Loucy (cell line): ENCODE measurements around the gene CSTPP1.
A peak's percentile ranks its signal among the peaks of the same experiment; 100 is the strongest.

Experiments
- H2AFZ ChIP-seq: fragments of 200-600 bp; sonication (generic); 2 replicates; pipeline ENCODE4 v1.6.0; 2016; ENCODE audit warnings: antibody characterized with exemption, mild to moderate bottlenecking, low read length, moderate library complexity
- H3F3A ChIP-seq: fragments of 200-600 bp; 2 replicates; pipeline ENCODE4 v1.6.0; 2016; ENCODE audit warnings: antibody characterized with exemption, low read depth, mild to moderate bottlenecking
- H3K27me3 ChIP-seq: fragments of 200-600 bp; sonication (generic); 2 replicates; pipeline ENCODE4 v1.6.1; 2014; ENCODE audit warnings: low read length, mild to moderate bottlenecking; ENCODE audit not compliant: insufficient read depth, poor library complexity, severe bottlenecking
- H3K36me3 ChIP-seq: fragments of 200-600 bp; sonication (generic); 2 replicates; pipeline ENCODE4 v1.6.1; 2016; ENCODE audit warnings: low read length; ENCODE audit not compliant: insufficient read depth
- H3K4me1 ChIP-seq: fragments of 200-600 bp; sonication (generic); 2 replicates; pipeline ENCODE4 v1.5.1; 2014; ENCODE audit warnings: low read length, mild to moderate bottlenecking; ENCODE audit not compliant: insufficient read depth, poor library complexity, severe bottlenecking
- H3K4me2 ChIP-seq: fragments of 200-600 bp; sonication (generic); 2 replicates; pipeline ENCODE4 v1.6.0; 2014; ENCODE audit warnings: antibody characterized with exemption, low read length, low read depth, mild to moderate bottlenecking; ENCODE audit not compliant: poor library complexity, severe bottlenecking
- H3K4me3 ChIP-seq: fragments of 200-600 bp; sonication (generic); 2 replicates; pipeline ENCODE4 v1.5.1; 2014; ENCODE audit warnings: low read length, mild to moderate bottlenecking, mixed read lengths; ENCODE audit not compliant: poor library complexity, severe bottlenecking
- H3K79me2 ChIP-seq: fragments of 200-600 bp; sonication (generic); 2 replicates; pipeline ENCODE4 v1.6.1; 2014; ENCODE audit warnings: low read length; ENCODE audit not compliant: insufficient read depth
- H3K9ac ChIP-seq: fragments of 200-600 bp; sonication (generic); 2 replicates; pipeline ENCODE4 v1.6.0; 2014; ENCODE audit warnings: mild to moderate bottlenecking, low read depth, low read length, moderate library complexity; ENCODE audit not compliant: poor library complexity, severe bottlenecking
- H3K9me2 ChIP-seq: fragments of 200-600 bp; sonication (generic); replicated peaks from 2 replicates; pipeline ENCODE4 v1.6.1; 2016; ENCODE audit warnings: low read depth, low read length, mixed read lengths
- H3K9me3 ChIP-seq: fragments of 200-600 bp; sonication (generic); 2 replicates; pipeline ENCODE4 v1.6.1; 2014; ENCODE audit warnings: mild to moderate bottlenecking, antibody characterized with exemption, low read length, low read depth; ENCODE audit not compliant: insufficient read depth
- H4K20me1 ChIP-seq: fragments of 200-600 bp; sonication (generic); 2 replicates; pipeline ENCODE4 v1.6.0; 2014; ENCODE audit warnings: antibody characterized with exemption, low read length, mild to moderate bottlenecking; ENCODE audit not compliant: insufficient read depth, poor library complexity, severe bottlenecking
- CTCF ChIP-seq: fragments of 200-600 bp; sonication (generic); conservative IDR thresholded peaks from 2 replicates; pipeline ENCODE4 v1.5.1; 2014; ENCODE audit warnings: mild to moderate bottlenecking, antibody characterized with exemption, low read length
- EZH2phosphoT487 ChIP-seq: fragments of 200-600 bp; IDR thresholded peaks from 2 replicates; pipeline ENCODE4 v1.6.1; 2018; ENCODE audit warnings: antibody characterized with exemption, mild to moderate bottlenecking, moderate library complexity, borderline replicate concordance

The CSTPP1 gene

GRCh38 chr11:46999217-46999616, 62.7 kb downstream of the CSTPP1 start:
- Histone ChIP-seq H3K79me2 (no peaks in the 10 kb centered on the region), H3K9ac (peak overlapping the region; percentile 67), H3K36me3 (no peaks in the 10 kb centered on the region), H3K4me1 (peaks cover 63% of the 10 kb centered on the region), H4K20me1 (no peaks in the 10 kb centered on the region), H3K9me2 (no peaks in the 10 kb centered on the region), H3F3A (peaks cover 6% of the 10 kb centered on the region), H3K9me3 (no peaks in the 10 kb centered on the region), H3K4me3 (peak overlapping the region; percentile 61), H3K4me2 (peak overlapping the region; percentile 78), H3K27me3 (no peaks in the 10 kb centered on the region), H2AFZ (peak overlapping the region; percentile 2; the same call in 1 of the 2 replicates)
- TF ChIP-seq EZH2phosphoT487 (no peak), CTCF (no peak)

- Histone ChIP-seq H3K4me3 (peak overlapping the region; percentile 61), H3K9me2 (no peaks in the 10 kb centered on the region), H3K9ac (peak overlapping the region; percentile 67), H4K20me1 (no peaks in the 10 kb centered on the region), H3K4me2 (peak overlapping the region; percentile 78), H3K36me3 (no peaks in the 10 kb centered on the region), H3F3A (peaks cover 9% of the 10 kb centered on the region), H2AFZ (peak overlapping the region; percentile 2; the same call in 1 of the 2 replicates), H3K79me2 (no peaks in the 10 kb centered on the region), H3K9me3 (no peaks in the 10 kb centered on the region), H3K4me1 (peaks cover 70% of the 10 kb centered on the region), H3K27me3 (no peaks in the 10 kb centered on the region)
- no peak for TF ChIP-seq CTCF
These were observed 63.5 kb downstream of the CSTPP1 start for GRCh38 chr11:47000033-47000432.

- Histone ChIP-seq H3K9me3 (no peaks in the 10 kb centered on the region), H3K4me3 (peak overlapping the region; percentile 28), H3K4me2 (peak overlapping the region; percentile 69), H3K9ac (peak overlapping the region; percentile 67), H3K4me1 (peaks cover 85% of the 10 kb centered on the region), H3K27me3 (no peaks in the 10 kb centered on the region), H2AFZ (no peak overlapping the region), H3K79me2 (no peaks in the 10 kb centered on the region), H3F3A (peaks cover 12% of the 10 kb centered on the region), H3K9me2 (no peaks in the 10 kb centered on the region), H3K36me3 (no peaks in the 10 kb centered on the region), H4K20me1 (no peaks in the 10 kb centered on the region)
- no peak for TF ChIP-seq EZH2phosphoT487
- TF ChIP-seq CTCF, result no peak
These were observed 65.2 kb downstream of the CSTPP1 start for GRCh38 chr11:47001781-47002181.
